H54 (cell line): ENCODE measurements around the gene LTA4H.
"Not testable (repeated sequence)": the region's sequence is repeated elsewhere in the genome, so short reads cannot be mapped to it uniquely, and the experiment has no call there.

Experiments used
- DNase-seq: peaks from one replicate; pipeline ENCODE4 v3.0.0; 2011; ENCODE audit warnings: low spot score, mixed read lengths; ENCODE audit not compliant: insufficient read length
- FAIRE-seq: peaks from 3 replicates; lab custom pipeline; 2011; peaks lifted over from hg19 to GRCh38; lab: Jason Lieb, UNC
- POLR2A ChIP-seq: IDR thresholded peaks from 2 replicates; pipeline ENCODE4 v1.6.1; 2011; ENCODE audit warnings: low read depth, mild to moderate bottlenecking, low read length

The LTA4H gene

GRCh38 chr12:96068111-96068510 is 32.7 kb upstream of the LTA4H start:
- FAIRE-seq (no peak), DNase-seq (no peak)
- no peak for TF ChIP-seq POLR2A

GRCh38 chr12:96065776-96066175 is 30.4 kb upstream of the LTA4H start:
- DNase-seq, FAIRE-seq: not testable (repeated sequence)

GRCh38 chr12:96064966-96065365 is 29.6 kb upstream of the LTA4H start:
- no peak for FAIRE-seq
- no peak for DNase-seq

GRCh38 chr12:96064271-96064670 is 28.9 kb upstream of the LTA4H start:
- FAIRE-seq (no peak), DNase-seq (no peak)
- TF ChIP-seq POLR2A, result no peak

More at GRCh38 chr12:96064966-96065365, 29.6 kb upstream of the LTA4H start:
- TF ChIP-seq POLR2A, result no peak

DNA sequence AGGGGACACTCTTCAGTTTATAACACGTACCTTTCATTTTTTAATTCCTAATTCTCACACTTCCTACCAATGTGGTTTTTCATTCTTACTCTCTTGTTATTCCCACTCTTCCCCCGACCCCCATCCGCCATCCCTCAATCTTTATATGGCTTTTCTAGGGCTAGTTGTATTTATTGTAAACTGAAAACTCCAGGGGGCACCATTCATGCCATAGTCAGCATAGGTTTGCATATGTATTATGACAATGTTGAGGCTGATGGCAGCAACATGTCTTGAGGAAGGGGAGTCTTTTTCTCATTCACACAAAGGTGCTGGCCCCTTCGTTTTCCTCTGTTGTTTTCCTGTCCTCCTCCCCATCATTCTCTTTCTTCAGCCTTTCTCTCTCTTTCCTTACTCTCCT is 27.7 kb upstream of the LTA4H start:
- DNase-seq, result no peak
- FAIRE-seq, result no peak
- TF ChIP-seq POLR2A, result no peak

DNA sequence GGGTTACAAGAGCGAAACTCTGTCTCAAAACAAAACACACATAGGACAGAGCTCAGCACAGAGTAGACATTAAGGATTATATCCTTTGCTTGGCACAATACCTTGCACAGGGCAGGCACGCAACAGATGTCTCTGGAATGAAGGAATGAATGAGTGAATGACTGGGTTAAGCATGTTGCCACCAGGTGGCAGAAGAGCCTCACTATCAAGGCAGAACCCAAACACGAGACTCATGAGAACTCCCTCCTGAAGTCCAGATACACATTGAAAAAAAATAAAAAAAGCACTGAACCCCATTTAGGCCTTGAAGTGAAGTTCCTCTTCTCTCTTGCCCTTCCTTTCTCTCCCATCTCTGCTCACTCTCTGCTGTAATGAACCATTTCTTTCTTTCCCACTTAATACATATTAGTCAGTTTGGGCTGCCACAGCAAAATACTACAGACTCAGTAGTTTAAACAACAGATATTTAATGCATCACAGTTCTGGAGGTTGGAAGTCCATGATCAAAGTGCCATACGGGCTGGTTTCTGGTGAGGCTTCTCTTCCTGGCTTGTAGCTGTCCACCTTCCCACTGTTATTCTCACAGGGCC is 26.6 kb upstream of the LTA4H start:
- TF ChIP-seq POLR2A, result no peak
- DNase-seq, result peak; percentile 64
- FAIRE-seq, result peak; percentile 96

- no peak for TF ChIP-seq POLR2A
- DNase-seq (no peak), FAIRE-seq (no peak)
Measured at GRCh38 chr12:96061323-96061722, 25.9 kb upstream of the LTA4H start.

GRCh38 chr12:96060041-96060440 is 24.7 kb upstream of the LTA4H start:
- no peak for TF ChIP-seq POLR2A
- no peak for DNase-seq
- FAIRE-seq, result no peak

DNA sequence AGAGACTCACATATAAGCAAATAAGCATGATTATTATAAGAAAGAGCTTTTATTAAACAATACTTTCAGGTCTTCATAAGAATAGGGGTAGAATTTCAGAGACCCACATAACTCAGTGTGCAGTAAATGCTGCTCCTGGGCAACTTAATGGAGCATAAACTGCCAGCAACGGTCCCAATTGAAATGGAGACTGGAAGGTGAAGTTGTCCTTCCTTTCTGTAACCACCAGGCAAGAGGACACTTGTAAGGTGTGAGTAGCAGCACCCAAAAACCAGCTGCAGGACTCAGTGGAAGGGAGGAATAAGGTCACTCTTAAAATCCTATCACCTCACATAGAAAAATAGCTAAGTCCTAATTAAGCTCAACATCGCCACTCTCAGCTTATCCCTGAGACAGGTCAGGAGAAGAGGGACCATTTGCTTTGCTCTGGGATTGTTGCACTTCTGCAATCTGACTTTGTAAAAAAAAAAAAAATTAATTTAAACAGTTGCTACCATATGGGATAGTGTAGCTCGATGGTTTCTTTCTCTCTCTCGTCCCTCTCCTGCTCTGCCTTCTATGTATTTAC is 22.7 kb upstream of the LTA4H start:
- FAIRE-seq, result no peak
- no peak for DNase-seq
- no peak for TF ChIP-seq POLR2A

GRCh38 chr12:96056646-96057455 is 21.5 kb upstream of the LTA4H start:
- no peak for TF ChIP-seq POLR2A
- FAIRE-seq (no peak), DNase-seq (no peak)

DNA sequence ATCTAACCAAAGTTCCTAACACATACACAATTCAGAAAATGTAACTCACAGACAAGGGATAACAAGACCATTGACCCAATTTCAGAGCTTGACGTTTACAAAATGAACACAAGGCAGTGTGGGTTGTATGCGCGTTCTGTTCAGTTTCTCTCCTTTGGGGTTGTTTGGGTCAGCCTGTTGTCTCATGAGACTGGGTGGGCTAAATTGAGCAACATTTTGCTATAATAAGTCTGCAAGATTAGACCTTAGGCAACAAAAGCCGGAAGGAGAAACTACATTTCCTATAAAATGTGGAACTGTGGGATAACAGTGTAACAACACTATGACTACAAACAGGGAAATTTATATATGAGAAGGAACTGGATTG is 18.8 kb upstream of the LTA4H start:
- TF ChIP-seq POLR2A, result no peak
- no peak for FAIRE-seq
- no peak for DNase-seq

DNA sequence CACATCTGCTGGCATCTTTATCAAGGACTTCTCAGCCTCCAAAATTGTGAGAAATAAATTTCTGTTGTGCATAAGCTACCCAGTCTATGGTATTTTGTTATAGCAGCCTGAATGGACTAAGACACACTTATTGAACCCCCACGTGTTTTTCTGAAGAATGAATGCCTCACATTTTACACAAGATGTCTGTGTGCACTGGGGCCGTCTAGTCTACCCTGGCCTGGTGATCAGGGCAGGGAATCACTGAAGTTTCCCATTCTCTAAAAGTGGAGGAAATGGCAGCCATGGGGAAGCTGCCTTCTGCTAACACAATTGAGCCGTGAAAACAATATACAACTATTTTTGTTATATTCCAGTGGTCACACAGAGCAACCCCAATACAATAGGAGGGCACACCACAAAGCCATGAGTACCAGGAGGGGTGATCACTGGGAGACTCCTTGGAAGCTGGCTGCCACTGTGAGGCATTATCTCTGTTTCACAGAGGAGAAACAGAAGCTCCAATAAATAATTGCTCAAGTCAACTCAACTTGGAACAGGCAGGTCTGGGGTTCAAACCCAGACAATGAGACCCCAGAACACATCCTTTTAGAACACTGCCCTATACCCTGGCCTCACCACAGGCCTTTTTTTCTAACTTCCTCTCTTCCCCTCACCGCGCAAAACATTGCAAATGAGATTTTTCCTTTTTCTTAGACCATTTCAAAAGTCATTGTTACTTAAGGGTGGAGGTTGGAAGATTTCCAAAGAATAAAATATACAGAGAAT is 18.3 kb upstream of the LTA4H start:
- no peak for FAIRE-seq
- TF ChIP-seq POLR2A, result no peak

DNA sequence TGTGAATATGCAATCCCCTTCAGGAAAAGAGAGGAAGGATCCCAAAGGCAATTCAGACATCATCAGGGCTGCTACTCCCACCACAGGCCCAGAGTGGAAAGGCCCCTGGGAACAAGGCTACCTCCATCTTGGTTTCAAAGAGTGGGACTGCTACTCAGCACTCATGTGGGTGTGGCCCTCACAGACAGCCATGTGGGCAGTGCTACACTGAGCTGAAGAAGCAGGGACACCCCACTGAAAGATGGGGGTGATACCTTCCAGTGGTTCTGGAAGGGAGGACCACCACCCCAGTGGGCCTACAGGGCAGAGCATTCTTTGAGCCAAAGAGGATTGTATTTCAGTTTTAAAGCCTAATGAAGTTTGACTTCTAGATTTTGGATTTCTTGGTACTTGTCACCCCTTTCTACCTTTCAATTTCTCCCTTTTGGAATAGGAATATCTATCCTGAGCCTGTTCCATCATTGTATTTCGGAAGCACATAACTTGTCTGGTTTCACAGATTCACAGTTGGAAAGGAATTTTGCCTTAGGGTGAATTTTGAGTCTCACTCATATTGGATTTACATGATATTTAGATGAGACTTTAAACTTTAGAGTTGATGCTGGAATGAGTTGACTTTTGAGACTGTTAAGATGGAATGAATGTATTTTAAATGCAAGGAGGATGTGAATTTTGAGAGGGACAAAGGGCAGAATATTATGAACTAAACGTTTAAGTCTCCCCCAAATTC is 16.5 kb upstream of the LTA4H start:
- no peak for DNase-seq

More for the DNA sequence above, 18.3 kb upstream of the LTA4H start:
- no peak for DNase-seq

More for the DNA sequence above, 16.5 kb upstream of the LTA4H start:
- no peak for FAIRE-seq
- TF ChIP-seq POLR2A, result no peak
